Measurements from ENCODE around the gene ASGR1. TPM values are rescaled to one million over a fixed set of nuclear protein-coding genes. Genes with fewer than 3 reads are reported as not detected.
"Not testable (repeated sequence)": the region's sequence is repeated elsewhere in the genome, so short reads cannot be mapped to it uniquely, and the experiment has no call there.

The ASGR1 gene
- total RNA-seq, 1 experiment from 2014 or later: 0.98 TPM

DNA sequence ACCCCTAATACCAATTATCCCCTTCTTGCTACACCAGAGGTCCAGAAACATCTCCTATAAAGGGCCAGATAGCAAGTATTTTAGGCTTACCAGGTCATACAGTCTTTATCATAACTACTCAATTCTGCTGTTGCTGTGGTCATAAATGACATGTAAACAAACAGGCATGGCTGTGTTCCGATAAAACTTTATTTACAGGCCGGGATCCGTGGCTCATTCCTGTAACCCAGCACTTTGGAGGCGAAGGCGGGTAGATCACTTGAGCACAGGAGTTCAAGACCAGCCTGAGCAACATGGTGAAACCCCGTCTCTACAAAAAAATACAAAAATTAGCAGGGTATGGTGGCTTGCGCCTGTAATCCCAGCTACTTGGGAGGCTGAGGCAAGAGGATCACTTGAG lies 12.3 kb downstream of the ASGR1 start:
- no peak for DNase-seq (ENCODE audit: low spot score)

DNA sequence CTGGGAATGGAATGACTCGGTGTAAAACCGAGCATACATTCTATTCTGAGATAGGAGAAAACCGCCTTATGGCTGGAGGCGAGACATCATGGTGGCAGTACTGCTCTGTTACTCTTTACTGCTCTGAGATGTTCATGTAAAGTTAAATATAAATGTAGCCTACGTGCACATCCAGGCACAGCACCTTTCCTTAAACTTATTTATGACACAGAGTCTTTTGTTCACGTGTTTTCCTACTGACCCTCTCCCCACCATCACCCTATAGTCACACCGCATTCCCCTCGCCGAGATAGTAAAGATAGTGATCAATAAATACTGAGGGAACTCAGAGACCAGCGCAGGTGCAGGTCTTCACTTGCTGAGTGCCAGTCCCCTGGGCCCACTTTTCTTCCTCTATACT lies 19.6 kb downstream of the ASGR1 start:
- not testable (repeated sequence) for DNase-seq (ENCODE audit: low spot score)

DNA sequence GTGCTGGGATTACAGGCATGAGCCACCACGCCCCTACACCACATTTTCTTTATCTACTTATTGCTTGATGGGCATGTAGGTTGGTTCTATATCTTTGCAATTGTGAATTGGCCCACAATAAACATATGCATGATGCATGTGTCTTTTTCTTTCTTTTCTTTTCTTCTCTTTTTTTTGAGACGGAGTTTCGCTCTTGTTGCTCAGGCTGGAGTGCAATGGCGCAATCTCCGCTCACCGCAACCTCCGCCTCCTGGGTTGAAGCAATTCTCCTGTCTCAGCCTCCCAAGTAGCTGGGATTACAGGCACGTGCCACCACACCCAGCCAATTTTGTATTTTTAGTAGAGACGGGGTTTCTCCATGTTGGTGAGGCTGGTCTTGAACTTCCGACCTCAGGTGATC lies 20.7 kb downstream of the ASGR1 start:
- DNase-seq (ENCODE audit: low spot score): not testable (repeated sequence)

DNA sequence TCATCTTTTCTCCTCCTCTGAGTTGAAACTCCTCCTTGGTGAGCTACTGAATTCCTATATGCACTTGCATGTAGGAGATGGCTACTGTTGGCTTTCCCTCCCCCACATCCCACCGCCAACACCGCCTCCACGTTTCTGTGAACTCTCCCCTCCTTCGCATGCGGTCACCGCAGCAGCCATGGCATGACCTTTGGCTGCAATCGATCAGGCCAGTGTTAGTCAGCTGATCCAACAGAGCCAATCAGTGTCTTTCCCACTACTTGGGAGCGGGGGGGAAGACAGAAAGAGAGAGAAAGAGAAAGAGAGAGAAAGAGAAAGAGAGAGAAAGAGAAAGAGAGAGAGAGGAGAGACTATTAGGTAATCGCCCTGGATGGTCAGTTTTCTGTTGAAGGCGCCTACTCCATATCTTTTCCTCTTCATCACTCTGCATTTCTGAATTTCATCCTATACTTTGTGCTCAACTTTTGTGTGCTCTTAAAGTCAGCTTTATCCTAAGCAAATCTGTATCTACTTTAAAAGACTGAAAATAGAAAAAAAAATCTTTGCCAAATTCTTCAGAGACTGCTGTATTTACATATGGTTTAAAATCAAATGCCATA lies 22.7 kb downstream of the ASGR1 start:
- DNase-seq (ENCODE audit: low spot score): no peak

DNA sequence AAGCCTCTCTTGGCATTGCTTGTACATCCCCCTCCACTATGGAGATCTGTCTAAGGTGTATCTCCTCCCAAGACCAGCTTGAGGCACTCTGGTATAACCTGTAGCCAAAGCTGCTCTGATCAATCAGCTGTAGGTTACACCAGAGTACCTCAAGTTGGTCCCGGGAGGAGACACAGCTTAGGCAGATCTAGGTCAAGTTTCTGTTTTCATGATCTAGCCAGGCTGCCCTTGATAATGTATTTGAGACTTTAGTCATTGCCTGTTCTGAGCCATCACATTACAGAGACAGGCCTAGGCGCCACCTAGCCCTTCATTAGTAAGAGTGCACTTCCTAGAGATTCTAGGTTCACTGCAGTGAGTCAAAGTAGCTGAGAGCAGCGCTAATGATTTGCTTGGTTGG lies 31.4 kb downstream of the ASGR1 start:
- no peak for DNase-seq (ENCODE audit: low spot score)

DNA sequence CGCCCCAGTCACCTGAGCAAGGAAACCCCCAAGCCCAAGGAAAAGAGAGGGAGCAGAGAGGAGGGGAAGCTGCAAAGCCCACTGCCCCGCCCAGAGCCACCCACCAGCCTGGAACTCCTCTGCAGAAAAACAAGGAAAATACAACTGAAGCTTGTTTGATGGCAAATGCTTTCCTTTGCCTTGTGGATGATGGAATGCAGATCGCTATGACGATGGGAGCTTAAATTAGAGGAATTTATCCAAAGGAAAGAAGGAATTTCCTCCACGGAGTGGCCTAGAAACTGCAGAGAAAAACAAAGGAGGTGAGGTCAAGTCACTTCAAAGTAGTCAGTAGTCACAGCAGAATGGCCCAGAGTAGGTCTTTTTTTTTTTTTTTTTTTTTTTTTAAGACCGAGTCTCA lies 33.1 kb downstream of the ASGR1 start:
- no peak for DNase-seq (ENCODE audit: low spot score)

DNA sequence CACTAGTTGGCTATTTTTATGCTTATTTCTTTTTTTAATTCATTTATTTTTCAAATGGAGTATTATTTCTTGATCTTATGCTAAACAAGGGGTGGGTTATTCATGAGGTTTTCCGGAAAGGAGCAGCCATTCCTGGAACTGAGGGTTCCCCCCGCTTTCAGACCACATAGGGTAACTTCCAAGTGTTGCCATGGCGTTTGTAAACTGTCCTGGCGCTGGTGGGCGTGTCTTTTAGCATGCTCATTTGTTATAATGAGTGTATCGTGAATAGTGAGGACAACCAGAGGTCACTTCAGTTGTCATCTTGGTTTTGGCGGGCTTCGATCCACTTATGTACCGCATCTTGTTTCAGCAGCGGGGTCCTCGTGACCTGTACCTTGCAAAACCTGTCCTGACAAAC lies 35.0 kb downstream of the ASGR1 start:
- no peak for DNase-seq (ENCODE audit: low spot score)

DNA sequence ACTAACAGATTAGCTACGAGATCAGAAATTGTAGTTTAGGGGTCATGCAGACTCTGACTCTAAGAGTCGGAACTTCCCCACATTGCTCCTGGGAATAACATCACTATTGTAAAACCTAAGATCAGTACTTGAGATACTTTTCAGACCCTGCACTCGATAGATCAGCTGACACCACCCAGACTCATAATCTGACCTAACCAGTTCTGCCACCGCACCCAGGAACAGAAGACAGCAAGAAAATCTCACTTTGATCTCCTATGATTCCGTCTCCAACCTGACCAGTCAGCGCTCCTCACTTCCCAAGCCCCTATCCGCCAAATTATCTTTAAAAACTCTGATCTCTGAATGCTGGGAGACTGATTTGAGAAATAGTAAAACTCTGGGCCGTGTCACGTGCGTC lies 37.3 kb downstream of the ASGR1 start:
- no peak for DNase-seq (ENCODE audit: low spot score)

DNA sequence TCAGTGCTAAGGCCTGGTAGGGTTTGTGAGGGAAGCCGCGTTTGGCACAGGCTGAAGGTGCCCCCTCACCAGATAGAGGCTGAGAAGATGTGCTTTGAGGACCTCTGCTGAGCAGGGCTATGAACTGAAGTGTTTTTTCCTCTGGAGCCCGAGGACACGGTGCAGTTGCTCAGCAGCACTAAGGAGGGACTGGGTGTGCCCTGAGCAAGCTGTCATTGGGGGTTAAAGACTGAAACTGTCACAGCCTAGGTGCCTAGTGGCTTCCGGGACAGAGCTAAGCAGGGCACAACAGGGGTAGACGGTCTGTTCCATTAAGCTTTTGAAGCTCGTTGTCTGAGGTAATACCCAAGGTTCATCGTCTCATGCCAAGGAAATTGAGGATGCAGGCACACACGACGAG lies 39.8 kb downstream of the ASGR1 start:
- DNase-seq (ENCODE audit: low spot score): no peak

DNA sequence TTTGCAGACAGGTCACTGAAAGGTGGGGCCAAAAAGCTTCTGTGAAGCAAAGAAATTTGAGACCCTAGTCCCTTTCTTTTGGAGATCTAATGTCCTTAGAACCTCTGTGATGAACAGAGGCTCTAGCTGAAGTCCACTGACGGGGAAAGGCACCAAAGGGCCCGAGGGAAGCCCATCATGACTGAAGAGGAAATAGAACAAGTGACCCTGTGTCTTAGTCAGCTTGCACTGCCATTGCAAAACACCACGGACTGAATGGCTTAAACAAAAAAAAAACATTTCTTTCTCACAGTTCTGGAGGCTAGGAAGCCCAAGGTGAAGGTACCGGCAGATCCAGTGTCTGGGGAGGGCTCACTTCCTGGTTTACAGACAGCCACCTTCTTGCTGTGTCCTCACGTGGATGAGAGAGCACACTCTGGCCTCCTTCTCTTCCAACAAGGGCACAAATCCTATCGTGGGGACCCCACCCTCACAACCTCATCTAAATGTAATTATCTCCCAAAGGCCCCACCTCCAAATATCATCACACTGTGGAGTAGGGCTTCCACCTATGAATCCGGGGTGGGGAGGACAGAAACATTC lies 40.3 kb downstream of the ASGR1 start:
- no peak for DNase-seq (ENCODE audit: low spot score)

DNA sequence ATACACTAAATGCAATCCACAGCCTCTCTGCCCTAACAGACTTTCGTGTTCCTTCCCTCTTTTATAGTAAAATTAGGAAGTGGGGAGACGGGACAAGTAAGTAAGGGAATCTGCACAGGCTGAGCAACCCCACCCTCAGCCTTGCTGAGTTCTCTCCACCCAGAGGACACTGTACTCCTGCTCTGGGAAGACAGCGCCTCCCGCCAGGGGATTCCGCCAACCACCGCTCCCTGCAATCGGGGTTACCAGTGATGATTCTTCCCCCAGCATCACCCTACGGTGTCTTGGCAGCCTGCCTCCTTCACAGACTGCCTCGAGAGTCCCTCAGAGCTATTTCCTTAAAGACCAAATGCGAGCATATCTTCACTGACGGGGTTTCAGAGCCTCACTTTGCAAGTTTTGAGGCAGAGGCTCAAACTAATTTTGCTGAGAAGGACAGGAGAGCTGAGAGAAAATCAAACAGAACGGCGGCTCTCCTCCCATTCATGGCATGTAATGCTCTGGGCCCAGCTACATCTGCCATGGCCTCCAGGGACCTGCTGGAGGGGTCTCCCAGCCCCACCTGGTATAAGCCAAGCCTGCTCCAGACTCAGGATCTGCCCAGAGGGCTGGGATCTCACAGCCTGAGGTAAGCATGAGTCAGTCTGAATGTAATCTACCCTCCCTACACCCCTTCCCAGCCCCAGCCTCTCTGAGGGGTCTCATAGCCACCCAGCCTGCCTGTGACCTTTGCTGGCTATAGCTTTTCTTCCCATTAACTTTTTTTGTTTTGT lies 41.8 kb downstream of the ASGR1 start:
- no peak for DNase-seq (ENCODE audit: low spot score)

DNA sequence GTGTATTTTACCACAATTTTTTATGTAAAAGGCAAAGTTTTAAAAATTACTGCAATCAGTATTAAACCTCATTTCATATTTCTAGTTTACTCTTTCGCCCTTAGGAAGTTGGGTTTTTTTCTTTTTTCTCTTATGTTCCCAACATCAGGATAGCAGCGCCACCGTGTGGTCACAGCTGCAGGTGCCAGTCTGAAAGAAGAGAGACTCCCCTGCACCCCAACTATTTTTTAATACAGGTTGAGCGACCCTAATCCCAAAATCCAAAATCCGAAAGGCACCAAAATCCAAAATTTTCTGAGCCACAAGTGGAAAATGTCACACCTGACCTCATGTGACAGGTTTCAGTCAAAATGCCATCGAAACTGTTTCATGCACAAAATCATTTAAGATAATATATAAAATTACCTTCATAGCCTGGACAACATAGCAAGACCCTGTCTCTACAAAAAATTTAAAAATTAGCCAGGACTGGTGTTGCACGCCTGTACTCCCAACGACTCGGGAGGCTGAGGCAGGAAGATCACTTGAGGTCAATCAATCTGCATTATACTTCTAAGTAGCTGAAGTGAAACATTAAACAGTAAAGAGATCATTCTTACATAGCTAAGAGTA lies 42.8 kb downstream of the ASGR1 start:
- peak; percentile 51 for DNase-seq (ENCODE audit: low spot score)

DNA sequence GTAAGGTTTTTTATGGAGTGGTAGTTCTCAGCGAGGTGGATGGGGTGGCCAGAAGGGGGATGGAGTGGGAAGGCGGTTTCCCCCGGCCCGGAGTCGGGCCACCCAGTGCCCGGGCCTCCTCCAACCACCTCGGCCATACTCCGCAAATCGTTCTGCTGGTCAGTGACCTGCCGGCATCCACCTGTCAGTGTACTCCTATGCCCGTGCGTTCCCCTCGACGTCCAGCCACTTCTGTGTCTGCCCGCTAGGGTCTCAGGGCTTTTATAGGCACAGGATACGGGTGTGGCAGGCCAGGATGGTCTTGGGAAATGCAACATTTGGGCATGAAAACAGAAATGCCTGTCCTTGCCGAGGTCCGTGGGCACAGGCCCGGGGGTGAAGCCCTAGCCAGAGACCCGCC lies 45.3 kb downstream of the ASGR1 start:
- no peak for DNase-seq (ENCODE audit: low spot score)

DNA sequence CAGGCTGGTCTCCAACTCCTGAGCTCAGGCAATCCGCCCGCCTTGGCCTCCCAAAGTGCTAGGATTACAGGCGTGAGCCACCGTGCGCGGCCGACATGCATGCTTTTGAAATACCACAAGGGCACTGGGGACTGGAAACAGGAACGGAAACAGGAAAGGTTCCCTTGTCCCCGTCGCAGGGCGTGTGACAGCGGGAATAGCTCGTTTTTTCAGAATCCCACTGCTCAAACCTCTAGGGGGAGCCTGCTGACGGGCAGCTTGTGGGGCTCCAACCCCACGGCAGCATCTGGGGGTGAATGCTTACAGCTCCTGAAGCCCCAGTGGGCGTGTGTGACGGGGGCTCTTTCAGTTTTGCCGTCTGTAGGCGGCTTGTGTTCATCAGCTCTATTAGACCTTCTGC lies 45.7 kb downstream of the ASGR1 start:
- DNase-seq (ENCODE audit: low spot score): no peak

DNA sequence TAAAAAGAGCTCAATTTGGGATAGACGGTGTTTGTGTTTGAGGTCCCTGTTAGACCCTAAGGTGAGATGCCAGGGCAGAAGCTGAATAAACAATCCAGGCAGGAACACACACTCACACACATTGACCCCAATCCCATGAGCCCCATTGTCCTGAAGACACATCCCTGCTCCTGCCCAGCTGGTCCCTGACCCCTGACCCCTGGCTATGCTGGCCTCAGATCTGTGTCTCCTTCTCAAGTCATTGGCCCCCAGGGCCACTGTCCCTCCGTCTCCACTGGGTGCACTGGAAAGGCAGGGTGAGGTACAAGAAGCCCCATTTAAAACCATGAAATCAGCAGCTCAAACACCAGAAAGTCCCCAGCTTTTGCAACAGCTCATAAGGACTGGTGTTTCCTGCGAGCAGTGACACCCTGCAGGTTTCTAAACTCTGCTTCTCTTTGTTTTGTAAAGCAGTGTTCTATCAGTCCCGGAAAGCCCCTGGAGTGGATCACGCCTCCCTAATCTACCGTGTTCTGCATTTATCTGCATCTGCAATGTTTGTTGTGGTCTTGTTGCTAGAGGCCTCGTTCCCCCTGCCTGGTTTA lies 46.6 kb downstream of the ASGR1 start:
- DNase-seq (ENCODE audit: low spot score): peak; percentile 14

DNA sequence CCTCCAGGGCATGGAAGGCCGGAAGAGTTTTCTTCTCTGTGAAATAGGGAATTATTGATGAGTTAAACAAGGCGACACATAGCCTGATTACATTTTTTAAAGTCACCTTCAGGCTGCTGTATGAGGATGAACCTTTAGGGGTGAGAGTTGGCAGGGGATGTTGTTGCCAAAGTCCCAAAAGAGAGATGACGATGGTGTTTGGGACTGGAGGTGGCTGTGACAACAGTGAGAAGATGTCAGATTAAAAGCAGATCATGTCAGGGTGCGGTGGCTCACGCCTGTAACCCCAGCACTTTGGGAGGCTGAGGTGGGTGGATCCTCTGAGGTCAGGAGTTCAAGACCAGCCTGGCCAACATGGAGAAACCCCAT lies 47.8 kb downstream of the ASGR1 start:
- no peak for DNase-seq (ENCODE audit: low spot score)

DNA sequence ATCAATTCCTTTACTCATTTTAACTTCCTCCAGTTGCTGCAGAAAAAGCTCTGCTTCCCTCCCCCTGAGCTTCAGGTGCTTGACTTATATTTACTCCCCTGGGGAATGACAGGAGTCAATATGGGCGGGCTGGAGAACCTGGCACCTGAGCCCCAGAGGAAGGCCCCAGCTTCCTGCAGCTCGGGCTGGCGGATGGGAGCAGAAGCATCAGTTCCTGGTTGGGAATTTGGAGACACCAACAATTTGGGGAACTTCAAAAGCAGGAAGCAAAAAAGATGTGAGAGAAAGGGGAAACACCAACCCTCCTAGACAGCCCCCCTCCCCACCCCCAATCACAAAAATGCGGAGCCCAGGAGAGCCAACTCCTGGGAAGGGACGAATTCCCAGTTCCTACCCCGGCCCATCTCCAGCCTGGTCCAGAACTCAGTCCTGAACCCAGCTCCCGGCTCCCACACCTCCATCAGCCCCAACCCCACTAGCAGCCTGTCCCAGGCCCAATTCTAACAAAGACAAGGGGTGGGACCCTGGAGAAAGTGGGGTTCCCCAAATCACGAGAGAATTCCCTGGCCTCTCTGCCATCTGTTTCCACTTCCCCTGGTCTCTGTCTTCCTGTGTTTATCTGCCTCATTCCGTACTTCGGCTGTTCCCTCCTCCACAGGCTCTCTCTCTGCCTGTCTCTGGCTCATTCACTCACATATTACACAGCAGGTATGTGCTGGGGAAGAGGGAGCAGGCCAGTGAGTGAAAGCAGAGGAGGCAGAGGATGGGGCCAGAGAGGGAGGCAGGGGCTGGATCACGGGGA lies 48.3 kb downstream of the ASGR1 start:
- DNase-seq (ENCODE audit: low spot score): no peak

DNA sequence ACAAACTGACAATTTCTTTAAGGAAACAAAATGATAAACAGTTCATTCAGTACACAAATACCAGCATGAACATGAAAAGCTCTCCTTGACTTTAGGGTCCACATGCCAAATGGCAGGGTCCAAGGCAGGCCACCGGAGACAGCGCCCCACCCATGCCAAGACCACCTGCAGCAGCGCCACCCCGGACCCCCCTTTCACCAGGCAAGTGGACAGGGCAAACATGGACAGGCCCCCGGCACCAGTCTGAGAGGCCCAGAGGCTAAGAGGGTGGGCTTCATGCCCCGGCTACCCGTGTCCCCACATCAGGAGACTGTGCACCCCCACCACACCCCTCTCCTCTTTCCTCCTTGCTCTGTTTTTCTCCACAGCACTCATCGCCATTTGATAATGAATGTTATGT lies 49.9 kb downstream of the ASGR1 start:
- no peak for DNase-seq (ENCODE audit: low spot score)

DNA sequence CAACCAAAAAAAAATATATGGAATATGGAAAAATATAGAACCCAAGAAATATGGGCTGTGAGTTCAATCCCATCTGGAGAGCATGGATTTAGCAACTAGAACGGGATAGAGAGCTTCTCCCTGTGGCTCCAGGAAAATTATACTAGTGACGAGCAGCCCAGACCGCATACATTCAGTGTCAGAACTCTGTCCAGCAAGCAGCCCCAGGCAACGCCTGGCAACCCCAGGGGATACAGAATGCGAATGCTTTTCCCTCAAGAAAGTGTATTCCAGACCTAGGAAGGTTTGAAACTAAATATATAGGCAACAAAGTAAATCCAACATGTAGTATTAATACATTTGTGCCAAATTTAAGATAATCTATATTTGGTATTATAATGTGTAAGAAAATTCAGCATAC lies 51.0 kb downstream of the ASGR1 start:
- DNase-seq (ENCODE audit: low spot score): no peak

DNA sequence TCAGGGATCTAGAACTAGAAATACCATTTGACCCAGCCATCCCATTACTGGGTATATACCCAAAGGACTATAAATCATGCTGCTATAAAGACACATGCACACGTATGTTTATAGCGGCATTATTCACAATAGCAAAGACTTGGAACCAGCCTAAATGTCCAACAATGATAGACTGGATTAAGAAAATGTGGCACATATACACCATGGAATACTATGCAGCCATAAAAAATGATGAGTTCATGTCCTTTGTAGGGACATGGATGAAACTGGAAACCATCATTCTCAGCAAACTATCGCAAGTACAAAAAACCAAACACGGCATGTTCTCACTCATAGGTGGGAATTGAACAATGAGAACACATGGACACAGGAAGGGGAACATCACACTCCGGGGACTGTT lies 51.7 kb downstream of the ASGR1 start:
- DNase-seq (ENCODE audit: low spot score): not testable (repeated sequence)

DNA sequence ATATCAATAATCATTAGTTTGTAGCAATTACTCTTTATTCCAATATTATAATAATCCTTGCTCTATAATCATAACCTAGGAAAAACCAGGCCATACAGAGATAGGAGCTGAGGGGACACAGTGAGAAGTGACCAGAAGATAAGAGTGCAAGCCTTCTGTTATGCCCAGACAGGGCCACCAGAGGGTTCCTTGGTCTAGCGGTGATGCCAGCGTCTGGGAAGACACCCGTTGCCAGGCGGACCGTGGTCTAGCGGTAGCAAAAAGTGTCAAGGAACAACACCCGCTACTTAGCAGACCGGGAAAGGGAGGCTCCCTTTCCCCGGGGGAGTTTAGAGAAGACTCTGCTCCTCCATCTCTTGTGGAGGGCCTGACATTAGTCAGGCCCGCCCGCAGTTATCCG lies 52.8 kb downstream of the ASGR1 start:
- not testable (repeated sequence) for DNase-seq (ENCODE audit: low spot score)

DNA sequence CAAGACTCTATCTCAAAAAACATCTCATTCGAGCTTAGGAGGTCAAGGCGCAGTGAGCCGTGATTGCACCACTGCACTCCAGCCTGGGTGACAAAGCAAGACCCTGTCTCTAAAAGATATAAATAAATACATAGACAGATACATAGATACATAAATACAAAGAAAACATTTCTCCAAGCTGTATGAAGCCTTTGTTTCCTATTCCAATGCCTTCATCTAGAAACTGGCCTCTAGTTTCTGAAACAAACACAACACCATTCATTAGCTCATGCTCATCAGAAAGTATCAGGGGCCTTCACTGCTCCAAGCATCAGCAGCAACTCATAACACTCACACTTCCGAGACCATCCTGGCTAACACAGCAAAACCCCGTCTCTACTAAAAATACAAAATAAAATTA lies 54.2 kb downstream of the ASGR1 start:
- no peak for DNase-seq (ENCODE audit: low spot score)

Data from A172 (cell line).